ENCODE measurements around the gene NWD2. TPM values are rescaled to one million over a fixed set of nuclear protein-coding genes. Genes with fewer than 3 reads are reported as not detected.

NWD2 gene
- polyA plus RNA-seq, 3 donors, result not detected

- H3K27ac Mint-ChIP-seq, result peak overlapping the region in 1 of 7 donors; percentile 9
- H3K9me3 Mint-ChIP-seq, result no peaks in the 10 kb centered on the region
- 12% methylated on average over 5 of the region's 5 CpGs for WGBS (ENCODE audit: insufficient coverage)
- no peak overlapping the region for H3K27ac ChIP-seq (ENCODE audit: low read depth in 1 of 2, low read length in 2 of 2)
- intact Hi-C loops (cut with micrococcal nuclease), result no loop called here
- peaks cover 2 to 13% (median 3%) of the 10 kb centered on the region in 3 donors for H3K27me3 Mint-ChIP-seq (ENCODE audit: low read depth in 3 of 3)
- no peak overlapping the region for H3K4me3 Mint-ChIP-seq
- peaks cover 0 to 3% of the 10 kb centered on the region in 2 donors for H3K27me3 ChIP-seq (ENCODE audit: control insufficient read depth in 2 of 2, insufficient read depth in 2 of 2, low read length in 2 of 2)
- DNase-seq, result peak; percentile 49 to 77 (median 68)
- no peaks in the 10 kb centered on the region for H3K36me3 ChIP-seq (replicated peaks in 1 of 2; ENCODE audit: control insufficient read depth in 1 of 2, insufficient read depth in 2 of 2, low read length in 2 of 2)
- peaks cover 15% of the 10 kb centered on the region for H3K4me1 Mint-ChIP-seq
- H2AFZ ChIP-seq (ENCODE audit: insufficient read depth, low read depth, low read length, poor library complexity, severe bottlenecking), result no peak overlapping the region
- H3K36me3 Mint-ChIP-seq, result no peaks in the 10 kb centered on the region
- no peak overlapping the region for H3K4me2 ChIP-seq (replicated peaks; ENCODE audit: extremely low read depth, low read length, poor library complexity, severe bottlenecking)
- no peak overlapping the region for H3K4me3 ChIP-seq (replicated peaks in 1 of 3; ENCODE audit: low read depth in 2 of 3, low read length in 3 of 3)
- H4K20me1 ChIP-seq (ENCODE audit: insufficient read depth, low read length), result no peaks in the 10 kb centered on the region
- TF ChIP-seq, protein P1, sequence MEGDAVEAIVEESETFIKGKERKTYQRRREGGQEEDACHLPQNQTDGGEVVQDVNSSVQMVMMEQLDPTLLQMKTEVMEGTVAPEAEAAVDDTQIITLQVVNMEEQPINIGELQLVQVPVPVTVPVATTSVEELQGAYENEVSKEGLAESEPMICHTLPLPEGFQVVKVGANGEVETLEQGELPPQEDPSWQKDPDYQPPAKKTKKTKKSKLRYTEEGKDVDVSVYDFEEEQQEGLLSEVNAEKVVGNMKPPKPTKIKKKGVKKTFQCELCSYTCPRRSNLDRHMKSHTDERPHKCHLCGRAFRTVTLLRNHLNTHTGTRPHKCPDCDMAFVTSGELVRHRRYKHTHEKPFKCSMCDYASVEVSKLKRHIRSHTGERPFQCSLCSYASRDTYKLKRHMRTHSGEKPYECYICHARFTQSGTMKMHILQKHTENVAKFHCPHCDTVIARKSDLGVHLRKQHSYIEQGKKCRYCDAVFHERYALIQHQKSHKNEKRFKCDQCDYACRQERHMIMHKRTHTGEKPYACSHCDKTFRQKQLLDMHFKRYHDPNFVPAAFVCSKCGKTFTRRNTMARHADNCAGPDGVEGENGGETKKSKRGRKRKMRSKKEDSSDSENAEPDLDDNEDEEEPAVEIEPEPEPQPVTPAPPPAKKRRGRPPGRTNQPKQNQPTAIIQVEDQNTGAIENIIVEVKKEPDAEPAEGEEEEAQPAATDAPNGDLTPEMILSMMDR (IDR thresholded peaks at IDR 0.05), result no peak
- no peak overlapping the region for H3K9ac ChIP-seq (ENCODE audit: insufficient read depth, low read length, poor library complexity, severe bottlenecking)
- H3K79me2 ChIP-seq (ENCODE audit: insufficient read depth, low read length), result no peaks in the 10 kb centered on the region
- no peaks in the 10 kb centered on the region for H3K9me3 ChIP-seq (replicated peaks in 1 of 2; ENCODE audit: control insufficient read depth in 1 of 2, insufficient read depth in 1 of 2, low read length in 2 of 2)
- H3K4me1 ChIP-seq (ENCODE audit: control insufficient read depth in 1 of 2, insufficient read depth in 2 of 2, low read length in 2 of 2), result peaks cover 9 to 14% of the 10 kb centered on the region in 2 donors
These were observed 227.4 kb downstream of the NWD2 start for GRCh38 chr4:37471971-37472370.

GRCh38 chr4:37473807-37474206, 229.3 kb downstream of the NWD2 start:
- 100% methylated on average over 2 of the region's 2 CpGs for WGBS (ENCODE audit: insufficient coverage)
- H3K4me1 ChIP-seq (ENCODE audit: control insufficient read depth in 1 of 2, insufficient read depth in 2 of 2, low read length in 2 of 2), result peaks cover 13 to 14% of the 10 kb centered on the region in 2 donors
- Mint-ChIP-seq H3K4me1 (peaks cover 19% of the 10 kb centered on the region), H3K27ac (no peak overlapping the region), H3K9me3 (no peaks in the 10 kb centered on the region), H3K36me3 (no peaks in the 10 kb centered on the region), H3K27me3 (ENCODE audit: low read depth in 3 of 3) (peaks cover 2 to 13% (median 3%) of the 10 kb centered on the region in 3 donors), H3K4me3 (no peak overlapping the region)
- no peak overlapping the region for H2AFZ ChIP-seq (ENCODE audit: insufficient read depth, low read depth, low read length, poor library complexity, severe bottlenecking)
- no peak overlapping the region for H3K9ac ChIP-seq (ENCODE audit: insufficient read depth, low read length, poor library complexity, severe bottlenecking)
- no peak overlapping the region for H3K27ac ChIP-seq (ENCODE audit: low read depth in 1 of 2, low read length in 2 of 2)
- no peaks in the 10 kb centered on the region for H3K79me2 ChIP-seq (ENCODE audit: insufficient read depth, low read length)
- H3K9me3 ChIP-seq (replicated peaks in 1 of 2; ENCODE audit: control insufficient read depth in 1 of 2, insufficient read depth in 1 of 2, low read length in 2 of 2), result no peaks in the 10 kb centered on the region
- H3K36me3 ChIP-seq (replicated peaks in 1 of 2; ENCODE audit: control insufficient read depth in 1 of 2, insufficient read depth in 2 of 2, low read length in 2 of 2), result no peaks in the 10 kb centered on the region
- H4K20me1 ChIP-seq (ENCODE audit: insufficient read depth, low read length), result no peaks in the 10 kb centered on the region
- DNase-seq, result no peak
- H3K4me2 ChIP-seq (replicated peaks; ENCODE audit: extremely low read depth, low read length, poor library complexity, severe bottlenecking), result no peak overlapping the region
- H3K4me3 ChIP-seq (replicated peaks in 1 of 3; ENCODE audit: low read depth in 2 of 3, low read length in 3 of 3), result no peak overlapping the region
- H3K27me3 ChIP-seq (ENCODE audit: control insufficient read depth in 2 of 2, insufficient read depth in 2 of 2, low read length in 2 of 2), result peaks cover 0 to 3% of the 10 kb centered on the region in 2 donors
- intact Hi-C loops (cut with micrococcal nuclease), result no loop called here
- TF ChIP-seq, protein P1 (IDR thresholded peaks at IDR 0.05), result no peak
